ENCODE data around the gene NEMP1. TPM values are rescaled to one million over a fixed set of nuclear protein-coding genes. Genes with fewer than 3 reads are reported as not detected.
A peak's percentile ranks its signal among the peaks of the same experiment; 100 is the strongest.

The NEMP1 gene
- total RNA-seq, 4 donors from 2014 or later: 4.6 to 11.6 (median 5.7) TPM

DNA sequence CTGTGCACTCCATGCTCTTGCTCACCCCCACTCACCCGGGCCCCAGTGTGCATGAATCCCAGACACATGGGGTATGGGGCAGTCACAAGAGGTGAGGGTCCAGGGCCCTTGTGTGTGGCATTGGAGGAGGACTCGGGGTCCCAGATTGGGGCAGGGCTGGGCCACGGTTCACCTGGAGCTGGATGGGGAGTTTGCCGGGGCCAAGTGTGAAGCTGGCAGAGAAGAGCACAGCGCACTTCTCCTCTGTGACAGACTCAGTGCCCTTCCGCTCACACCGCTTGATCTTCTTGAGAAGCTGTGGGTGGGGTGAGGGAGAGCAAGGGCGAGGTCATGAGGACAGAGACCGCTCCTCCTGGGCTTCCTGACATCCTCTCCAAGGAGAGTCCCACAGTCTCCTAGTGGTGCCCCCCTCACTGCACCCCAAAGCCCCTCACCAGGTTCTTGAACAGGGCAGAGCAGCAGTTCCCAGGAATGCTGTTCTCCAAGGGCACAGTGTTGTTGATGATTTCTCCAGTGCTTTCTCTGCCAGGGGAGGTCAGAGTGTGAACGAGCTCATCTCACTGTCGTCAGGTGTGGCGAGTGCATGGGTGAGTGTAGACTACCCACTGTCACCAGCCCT lies 25.8 kb upstream of the NEMP1 start:
- Histone ChIP-seq H3K4me1 (peaks cover 0 to 66% (median 1%) of the 10 kb centered on the region in 4 donors), H3K27me3 (no peaks in the 10 kb centered on the region), H3K36me3 (peaks cover 0 to 75% (median 0%) of the 10 kb centered on the region in 3 donors), H3K27ac (peak overlapping the region in 1 of 4 donors; percentile 0), H3K9me3 (no peaks in the 10 kb centered on the region), H3K4me3 (no peak overlapping the region)
- TF ChIP-seq, protein P1, sequence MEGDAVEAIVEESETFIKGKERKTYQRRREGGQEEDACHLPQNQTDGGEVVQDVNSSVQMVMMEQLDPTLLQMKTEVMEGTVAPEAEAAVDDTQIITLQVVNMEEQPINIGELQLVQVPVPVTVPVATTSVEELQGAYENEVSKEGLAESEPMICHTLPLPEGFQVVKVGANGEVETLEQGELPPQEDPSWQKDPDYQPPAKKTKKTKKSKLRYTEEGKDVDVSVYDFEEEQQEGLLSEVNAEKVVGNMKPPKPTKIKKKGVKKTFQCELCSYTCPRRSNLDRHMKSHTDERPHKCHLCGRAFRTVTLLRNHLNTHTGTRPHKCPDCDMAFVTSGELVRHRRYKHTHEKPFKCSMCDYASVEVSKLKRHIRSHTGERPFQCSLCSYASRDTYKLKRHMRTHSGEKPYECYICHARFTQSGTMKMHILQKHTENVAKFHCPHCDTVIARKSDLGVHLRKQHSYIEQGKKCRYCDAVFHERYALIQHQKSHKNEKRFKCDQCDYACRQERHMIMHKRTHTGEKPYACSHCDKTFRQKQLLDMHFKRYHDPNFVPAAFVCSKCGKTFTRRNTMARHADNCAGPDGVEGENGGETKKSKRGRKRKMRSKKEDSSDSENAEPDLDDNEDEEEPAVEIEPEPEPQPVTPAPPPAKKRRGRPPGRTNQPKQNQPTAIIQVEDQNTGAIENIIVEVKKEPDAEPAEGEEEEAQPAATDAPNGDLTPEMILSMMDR (IDR thresholded peaks at IDR 0.05): no peak
- TF ChIP-seq POLR2A (IDR thresholded peaks at IDR 0.05): no peak
- DNase-seq: no peak

DNA sequence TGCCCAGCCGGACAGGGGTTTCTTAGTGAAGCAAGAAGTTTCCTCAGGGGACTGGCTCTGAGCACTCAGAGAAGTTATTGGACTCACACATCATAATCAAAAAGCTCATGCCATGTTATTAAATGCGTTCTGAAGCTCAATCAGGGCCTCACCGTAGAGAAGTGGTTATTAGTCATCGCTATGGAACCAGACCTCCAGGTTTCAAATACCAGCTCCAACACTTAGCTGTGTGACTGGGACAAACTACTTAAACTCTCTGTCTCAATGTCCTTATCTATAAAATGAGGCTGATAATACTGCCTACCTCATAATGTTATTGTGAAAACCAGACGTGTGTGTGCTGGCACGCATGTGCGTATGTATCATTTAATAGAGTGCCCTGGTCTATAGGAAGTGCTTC lies 25.3 kb upstream of the NEMP1 start:
- H3K9me3 ChIP-seq: no peaks in the 10 kb centered on the region
- H3K27ac ChIP-seq: peak overlapping the region in 1 of 4 donors; percentile 0
- no peaks in the 10 kb centered on the region for H3K27me3 ChIP-seq
- H3K4me1 ChIP-seq: peaks cover 0 to 61% (median 0%) of the 10 kb centered on the region in 4 donors
- DNase-seq: no peak
- H3K36me3 ChIP-seq: peaks cover 0 to 80% (median 0%) of the 10 kb centered on the region in 3 donors
- no peak overlapping the region for H3K4me3 ChIP-seq
- TF ChIP-seq, protein P1 (IDR thresholded peaks at IDR 0.05): no peak
- no peak for TF ChIP-seq POLR2A (IDR thresholded peaks at IDR 0.05)

DNA sequence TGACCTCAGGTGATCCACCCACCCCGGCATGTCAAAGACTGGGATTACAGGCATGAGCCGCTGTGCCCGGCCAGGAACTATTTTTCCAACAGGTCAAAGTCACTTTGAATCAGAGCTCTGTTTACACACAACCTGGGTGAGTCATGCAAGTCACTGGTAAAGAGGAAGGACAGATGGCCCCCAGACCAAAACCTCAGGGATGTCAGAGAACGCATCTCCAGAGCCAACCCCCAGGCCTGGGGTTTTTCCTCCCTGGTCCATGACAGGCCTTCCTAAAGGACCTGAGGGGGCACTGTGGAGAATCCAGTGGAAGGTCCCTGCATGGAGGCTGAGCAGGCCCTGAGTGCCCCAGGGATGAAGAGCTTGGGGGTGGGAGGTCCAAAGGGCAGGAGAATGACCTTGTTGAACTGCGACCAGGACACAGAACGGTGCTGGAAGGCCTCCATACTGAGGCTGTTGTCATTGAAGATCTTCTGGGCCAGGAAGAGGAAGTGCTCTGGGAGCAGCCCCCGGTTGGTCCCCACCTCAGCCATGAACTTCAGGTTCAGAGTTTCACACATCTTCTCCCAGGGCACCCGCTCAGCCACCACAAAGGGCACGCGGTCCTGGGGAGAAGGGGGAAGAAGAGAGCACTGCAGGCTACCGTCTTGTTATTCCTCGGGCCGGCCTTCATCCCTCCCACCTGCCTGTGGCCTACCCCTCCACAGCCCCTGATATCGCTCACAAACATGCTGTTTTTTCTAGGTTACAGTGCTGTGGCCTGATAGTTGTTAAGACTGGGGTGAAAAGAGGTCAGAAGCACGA lies 23.5 kb upstream of the NEMP1 start:
- Histone ChIP-seq H3K9me3 (no peaks in the 10 kb centered on the region), H3K4me3 (no peak overlapping the region), H3K27ac (peak overlapping the region in 3 of 4 donors; percentile 39 to 86 (median 75)), H3K36me3 (peaks cover 0 to 83% (median 0%) of the 10 kb centered on the region in 3 donors), H3K4me1 (peaks cover 0 to 43% (median 0%) of the 10 kb centered on the region in 4 donors), H3K27me3 (no peaks in the 10 kb centered on the region)
- TF ChIP-seq, protein P1 (IDR thresholded peaks at IDR 0.05): no peak
- no peak for TF ChIP-seq POLR2A (IDR thresholded peaks at IDR 0.05)
- peak in 2 of 3 donors; percentile 77 to 80 for DNase-seq

DNA sequence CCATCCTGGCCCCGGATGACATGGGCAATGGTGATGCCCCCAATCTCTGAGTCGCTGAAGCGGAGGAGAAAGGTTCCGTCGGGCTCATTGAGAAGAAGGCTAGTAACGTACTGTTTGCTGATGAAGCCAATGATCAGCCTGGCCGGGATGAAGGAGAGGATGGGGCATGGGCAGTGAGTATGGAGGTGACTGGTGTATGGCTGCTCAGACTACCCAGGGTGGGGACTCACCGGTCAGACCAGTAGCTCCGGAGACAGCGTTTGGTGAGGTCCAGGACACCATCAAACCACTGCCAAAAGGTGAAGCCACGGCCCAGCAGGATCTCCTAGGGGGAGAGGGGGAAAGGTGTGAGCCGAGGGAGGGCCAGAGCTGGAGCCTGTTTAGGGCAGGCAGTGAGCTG lies 21.2 kb upstream of the NEMP1 start:
- H3K4me1 ChIP-seq: peaks cover 0 to 38% (median 0%) of the 10 kb centered on the region in 4 donors
- H3K4me3 ChIP-seq: no peak overlapping the region
- H3K9me3 ChIP-seq: no peaks in the 10 kb centered on the region
- H3K27ac ChIP-seq: no peak overlapping the region
- no peak for DNase-seq
- H3K36me3 ChIP-seq: peaks cover 0 to 83% (median 0%) of the 10 kb centered on the region in 3 donors
- H3K27me3 ChIP-seq: no peaks in the 10 kb centered on the region
- no peak for TF ChIP-seq POLR2A (IDR thresholded peaks at IDR 0.05)
- TF ChIP-seq, protein P1 (IDR thresholded peaks at IDR 0.05): no peak

DNA sequence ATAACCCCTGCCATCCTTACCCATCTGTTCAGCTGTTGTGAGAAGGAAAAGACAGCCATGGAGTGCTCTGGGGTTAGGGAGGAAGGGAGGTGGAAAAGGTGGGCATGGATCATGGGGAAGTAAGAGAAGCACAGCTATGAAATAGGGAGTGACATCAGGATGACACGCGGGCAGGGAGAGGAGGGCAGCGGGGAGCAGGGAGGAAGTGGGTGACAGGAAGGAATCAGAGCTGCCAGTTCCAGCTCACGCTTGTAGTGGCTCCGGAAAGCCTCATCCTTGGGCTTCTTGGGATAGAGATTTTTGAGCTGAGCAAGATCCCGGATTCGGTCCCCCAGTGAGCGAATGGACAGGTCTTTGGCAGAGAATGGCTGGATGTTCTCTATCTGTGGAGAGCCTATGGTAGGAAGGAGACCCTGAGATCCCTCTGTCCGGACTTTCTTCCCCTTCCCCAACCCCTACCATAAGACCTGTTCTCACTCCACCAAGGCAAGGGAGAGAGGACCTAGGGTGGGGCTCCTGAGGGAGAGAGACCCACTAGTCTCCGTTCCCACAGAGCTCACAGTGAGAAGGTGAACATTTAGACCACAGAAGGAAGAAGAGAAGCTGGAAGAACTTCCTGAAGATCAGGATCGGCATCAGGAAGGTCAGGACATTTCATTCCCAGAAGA lies 20.6 kb upstream of the NEMP1 start:
- Histone ChIP-seq H3K4me1 (peaks cover 0 to 42% (median 2%) of the 10 kb centered on the region in 4 donors), H3K4me3 (no peak overlapping the region), H3K27ac (no peak overlapping the region), H3K27me3 (no peaks in the 10 kb centered on the region), H3K36me3 (peaks cover 0 to 81% (median 0%) of the 10 kb centered on the region in 3 donors), H3K9me3 (no peaks in the 10 kb centered on the region)
- no peak for DNase-seq
- no peak for TF ChIP-seq POLR2A (IDR thresholded peaks at IDR 0.05)
- TF ChIP-seq, protein P1 (IDR thresholded peaks at IDR 0.05): no peak
